Endothelial cell of hepatic sinusoid (primary cell): Measurements from ENCODE around the gene CCDC51.
"Not testable (repeated sequence)": the region's sequence is repeated elsewhere in the genome, so short reads cannot be mapped to it uniquely, and the experiment has no call there.

Source experiments
- in situ Hi-C: cut with HindIII; loops from 2 replicates; pipeline ENCODE4 v1.10.0; 2017; ENCODE audit warnings: low sequenced_read_pairs

Gene CCDC51

DNA sequence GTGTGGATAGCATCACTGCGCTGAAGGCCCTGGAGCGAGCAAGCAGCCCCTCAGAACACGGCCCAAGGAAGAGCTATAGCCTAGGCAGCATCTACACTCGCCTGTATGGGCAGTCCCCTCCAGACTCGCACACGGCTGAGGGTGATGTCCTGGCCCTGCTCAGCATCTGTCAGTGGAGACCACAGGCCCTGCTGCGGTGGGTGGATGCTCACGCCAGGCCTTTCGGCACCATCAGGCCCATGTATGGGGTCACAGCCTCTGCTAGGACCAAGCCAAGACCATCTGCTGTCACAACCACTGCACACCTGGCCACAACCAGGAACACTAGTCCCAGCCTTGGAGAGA, 27.2 kb upstream of the CCDC51 start:
- in situ Hi-C loops, result no loop called here

GRCh38 chr3:48466386-48467109, 26.6 kb upstream of the CCDC51 start:
- in situ Hi-C loops, result no loop called here

- in situ Hi-C loops, result no loop called here
Measured at GRCh38 chr3:48465531-48466378, 25.8 kb upstream of the CCDC51 start.

DNA sequence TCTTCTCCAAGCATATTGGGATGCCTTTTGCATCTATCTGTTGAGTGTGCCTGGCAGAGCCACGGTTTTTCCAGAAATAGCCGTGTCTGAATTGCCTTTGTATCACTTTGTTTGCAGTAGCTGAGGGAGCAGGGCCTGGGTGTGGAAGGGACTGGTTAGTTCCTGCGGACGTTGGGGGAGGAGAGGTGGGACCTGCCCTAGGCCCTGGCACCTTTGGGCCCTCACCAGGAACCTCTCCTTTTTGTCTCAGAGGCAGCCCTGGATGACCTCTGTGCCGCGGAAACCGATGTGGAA, 25.3 kb upstream of the CCDC51 start:
- in situ Hi-C loops, result no loop called here

GRCh38 chr3:48464713-48465221, 24.8 kb upstream of the CCDC51 start:
- in situ Hi-C loops, result no loop called here

DNA sequence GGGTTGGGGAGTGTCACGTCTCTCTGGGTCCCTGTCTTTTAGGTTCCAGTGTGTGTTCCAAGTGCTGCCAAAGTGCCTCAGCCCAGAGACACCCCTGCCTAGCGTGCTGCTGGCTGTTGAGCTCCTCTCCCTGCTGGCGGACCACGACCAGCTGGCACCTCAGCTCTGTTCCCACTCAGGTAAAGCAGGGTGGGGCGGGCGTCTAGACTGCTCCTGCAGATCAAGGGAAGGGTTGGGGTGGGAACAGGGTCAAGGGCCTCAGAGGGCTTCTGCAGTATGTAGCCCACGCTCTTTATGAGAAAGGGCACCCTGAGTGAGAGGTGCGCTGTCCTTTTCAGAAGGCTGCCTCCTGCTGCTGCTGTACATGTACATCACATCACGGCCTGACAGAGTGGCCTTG, 23.8 kb upstream of the CCDC51 start:
- in situ Hi-C loops, result no loop called here

DNA sequence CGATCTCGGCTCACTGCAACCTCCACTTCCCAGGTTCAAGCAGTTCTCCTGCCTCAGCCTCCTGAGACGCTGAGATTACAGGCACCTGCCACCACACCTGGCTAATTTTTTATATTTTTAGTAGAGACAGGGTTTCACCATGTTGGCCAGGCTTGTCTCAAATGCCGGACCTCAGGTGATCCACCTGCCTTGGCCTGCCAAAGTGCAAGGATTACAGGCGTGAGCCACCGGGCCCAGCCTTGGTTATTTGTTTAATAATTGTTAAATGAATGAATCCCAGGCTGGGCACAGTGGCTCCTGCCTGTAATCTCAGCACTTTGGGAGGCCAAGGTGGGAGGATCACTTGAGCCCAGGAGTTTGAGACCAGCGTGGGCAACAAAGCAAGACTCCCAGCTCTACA, 21.8 kb upstream of the CCDC51 start:
- in situ Hi-C loops, result not testable (repeated sequence)

GRCh38 chr3:48460517-48460902, 20.6 kb upstream of the CCDC51 start:
- in situ Hi-C loops, result no loop called here

DNA sequence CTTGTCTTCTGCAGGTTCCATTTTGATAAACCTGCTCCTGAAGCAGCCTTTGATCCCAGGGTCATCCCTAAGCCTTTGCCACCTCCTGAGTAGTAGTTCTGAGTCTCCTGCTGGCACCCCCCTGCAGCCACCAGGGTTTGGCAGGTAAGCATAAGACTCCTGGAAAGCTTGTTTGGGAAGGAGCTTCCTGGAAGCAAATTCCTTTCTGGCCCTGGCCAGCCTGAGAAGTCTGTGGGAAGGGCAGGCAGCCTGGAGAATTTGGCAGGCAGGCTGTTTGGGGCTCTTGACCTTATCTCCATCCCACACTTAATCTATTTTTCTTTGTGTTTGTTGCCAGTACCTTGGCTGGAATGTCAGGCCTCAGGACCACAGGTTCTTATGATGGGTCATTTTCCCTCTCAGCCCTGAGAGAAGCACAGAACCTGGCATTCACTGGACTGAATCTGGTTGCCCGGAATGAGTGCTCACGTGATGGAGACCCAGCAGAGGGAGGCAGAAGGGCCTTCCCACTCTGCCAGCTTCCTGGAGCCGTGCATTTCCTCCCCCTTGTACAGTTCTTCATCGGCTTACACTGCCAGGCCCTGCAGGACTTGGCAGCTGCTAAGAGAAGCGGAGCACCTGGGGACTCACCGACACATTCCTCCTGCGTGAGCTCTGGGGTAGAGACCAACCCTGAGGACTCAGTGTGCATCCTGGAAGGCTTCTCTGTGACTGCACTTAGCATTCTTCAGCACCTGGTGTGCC, 20.0 kb upstream of the CCDC51 start:
- in situ Hi-C loops, result loop anchor here (5.0 kb wide), 1 partner anchor 62 kb away; no protein-coding TSS in a partner anchor

- in situ Hi-C loops, result loop anchor here (5.0 kb wide), 1 partner anchor 63 kb away; no protein-coding TSS in a partner anchor
Measured at GRCh38 chr3:48459331-48459730, 19.4 kb upstream of the CCDC51 start.

GRCh38 chr3:48456456-48456855, 16.5 kb upstream of the CCDC51 start:
- in situ Hi-C loops, result loop anchor here (5.0 kb wide), 1 partner anchor 66 kb away; no protein-coding TSS in a partner anchor

- in situ Hi-C loops, result no loop called here
Measured at GRCh38 chr3:48451270-48451669, 11.4 kb upstream of the CCDC51 start.

GRCh38 chr3:48446425-48447193, 6.7 kb upstream of the CCDC51 start, which contains the start of gene ATRIP:
Gene ATRIP (plus strand): TSS chr3:48446737. CDS start chr3:48446846, 109 bp downstream.
- in situ Hi-C loops, result loop anchor here (5.0 kb wide), 1 partner anchor 49 kb away; no protein-coding TSS in a partner anchor

DNA sequence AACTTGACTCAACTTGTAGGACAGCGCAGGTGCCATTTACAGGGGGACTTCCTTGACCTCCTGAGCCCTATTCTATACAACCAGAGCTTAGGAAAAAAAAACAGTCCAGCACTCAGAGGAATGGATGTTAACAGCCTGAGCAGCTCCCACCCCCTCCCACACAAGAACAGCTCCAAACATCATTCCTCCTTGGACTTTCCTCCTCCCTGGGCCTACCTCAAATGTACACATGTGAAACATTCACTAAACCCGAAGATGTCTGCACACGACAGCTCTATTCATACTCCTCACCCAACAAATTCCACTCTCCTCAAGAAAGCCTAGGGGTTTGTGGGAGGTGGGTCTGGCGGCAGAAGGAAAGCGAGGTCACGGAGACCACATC, 6.1 kb upstream of the CCDC51 start:
- in situ Hi-C loops, result loop anchor here (5.0 kb wide), 1 partner anchor 49 kb away; no protein-coding TSS in a partner anchor

DNA sequence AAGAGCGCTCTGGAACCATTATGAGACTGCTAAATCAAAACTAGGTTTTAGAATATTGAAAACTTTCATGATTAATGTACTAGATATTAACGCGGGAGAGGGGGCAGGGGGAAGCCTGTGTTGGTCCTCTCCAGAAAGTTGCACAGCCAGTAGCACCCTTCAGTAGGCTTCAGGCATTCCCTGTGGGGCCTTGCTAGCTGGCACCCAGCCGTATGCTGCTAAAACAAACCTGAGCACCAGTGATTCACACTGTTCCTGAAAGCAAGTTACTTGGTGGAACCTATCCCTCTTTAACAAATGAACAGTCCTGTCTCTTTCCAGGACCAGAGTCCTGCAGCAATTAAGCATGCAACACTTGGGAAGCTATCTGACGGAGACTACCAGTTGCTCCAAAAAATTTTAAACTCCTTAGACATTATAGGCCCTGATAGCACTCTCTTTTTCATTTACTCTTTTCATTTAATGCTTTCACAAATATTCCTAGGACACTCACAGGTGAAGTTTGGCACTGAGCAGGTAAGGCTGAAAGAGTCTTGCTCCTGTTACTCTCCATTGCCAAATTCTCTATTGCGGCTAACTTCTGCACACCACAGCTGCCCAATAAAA, 5.5 kb upstream of the CCDC51 start:
- in situ Hi-C loops, result loop anchor here (5.0 kb wide), 1 partner anchor 48 kb away; no protein-coding TSS in a partner anchor

DNA sequence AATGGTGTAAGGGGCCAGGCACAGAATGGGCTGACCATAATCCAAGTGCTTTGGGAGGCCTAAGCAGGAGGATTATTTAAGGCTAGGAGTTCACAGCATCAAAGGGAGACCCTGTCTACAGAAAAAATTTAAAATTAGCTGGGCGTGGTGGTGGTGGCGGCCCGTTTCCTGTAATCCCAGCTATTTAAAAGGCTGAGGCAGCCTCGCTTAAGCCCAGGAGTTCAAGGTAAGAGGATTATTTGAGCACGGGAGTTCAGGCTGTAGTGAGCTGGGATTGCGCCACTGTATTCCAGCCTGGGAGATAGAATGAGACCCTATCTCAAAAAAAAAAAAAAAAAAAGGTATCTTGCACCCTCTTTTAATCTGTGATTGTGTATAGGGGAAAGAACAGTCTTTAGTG, 2.0 kb upstream of the CCDC51 start:
- in situ Hi-C loops, result no loop called here

DNA sequence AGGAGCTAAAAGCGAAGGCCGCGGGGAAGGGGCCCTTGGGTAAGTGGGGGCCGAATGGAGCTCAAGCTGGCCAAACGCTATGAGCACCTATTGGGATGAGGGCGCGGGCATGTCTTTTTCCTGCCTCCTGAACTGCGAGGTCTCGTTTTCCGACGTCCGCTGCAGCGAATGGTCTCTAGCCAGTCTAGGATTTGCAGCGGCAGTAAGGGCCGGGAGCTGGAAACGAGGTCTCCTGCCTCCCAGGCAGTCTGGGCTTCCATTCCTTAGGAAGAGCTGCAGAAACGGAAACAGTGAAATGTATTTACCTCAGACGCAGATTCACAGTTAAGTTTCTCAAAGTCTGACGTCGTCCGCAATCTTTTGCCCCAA, 655 bp upstream of the CCDC51 start:
- in situ Hi-C loops, result no loop called here

DNA sequence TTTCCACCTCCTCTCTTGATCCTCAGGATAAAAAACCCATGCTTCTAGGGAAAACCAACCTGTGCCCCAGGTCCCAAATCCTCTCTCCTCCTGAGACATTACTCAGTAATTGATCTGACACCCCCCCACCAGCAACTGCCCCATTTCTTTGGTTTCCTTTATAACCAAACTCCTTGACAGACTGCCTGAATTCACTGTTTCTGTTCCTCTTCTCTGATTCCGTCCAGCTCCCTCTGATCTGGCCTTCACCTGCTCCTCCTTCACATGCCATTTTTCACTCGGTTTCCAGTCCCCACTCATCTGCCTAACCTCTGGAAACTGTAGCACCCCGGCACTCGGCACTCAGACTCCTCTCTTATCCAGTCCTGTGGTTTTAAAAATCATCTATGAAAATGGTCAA, 2.1 kb downstream of the CCDC51 start:
- in situ Hi-C loops, result loop anchor here (10.0 kb wide), 1 partner anchor 213 kb away; the partner anchor contains the start of gene CAMP

DNA sequence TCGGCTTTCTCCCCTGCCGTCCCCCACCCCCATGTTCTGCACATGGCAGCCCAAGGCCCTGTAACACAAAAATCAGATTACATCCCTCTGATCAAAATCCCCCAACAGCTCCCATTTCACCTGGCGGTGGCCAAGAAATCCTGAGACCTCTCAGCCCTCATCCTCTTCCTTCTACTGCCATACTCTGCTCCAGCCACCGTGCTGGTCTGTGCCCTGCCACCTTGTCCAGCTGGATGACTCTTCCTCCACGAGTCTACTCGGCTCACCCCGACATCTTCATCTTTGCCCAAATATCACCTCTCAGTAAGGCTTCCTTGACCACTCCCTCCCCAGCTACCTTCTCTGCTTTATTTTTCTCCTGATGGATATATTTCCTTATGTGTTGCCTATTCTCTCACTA, 3.1 kb downstream of the CCDC51 start:
- in situ Hi-C loops, result loop anchor here (10.0 kb wide), 1 partner anchor 212 kb away; the partner anchor contains the start of gene CAMP

DNA sequence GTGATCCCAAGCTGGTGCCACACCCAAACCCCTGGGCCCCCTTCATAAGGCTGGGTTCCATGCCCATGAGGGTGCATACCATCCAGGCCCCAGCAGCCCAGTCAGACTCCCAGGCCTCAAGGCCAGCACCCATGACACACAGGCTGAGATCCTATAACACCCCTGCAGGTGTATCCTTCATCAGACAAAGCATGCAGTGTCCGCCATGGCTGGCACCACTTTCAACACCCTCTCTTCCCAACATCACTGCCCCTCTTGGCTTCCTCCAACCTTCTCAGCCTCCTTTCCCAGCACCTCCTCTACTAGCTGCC, 3.5 kb downstream of the CCDC51 start:
- in situ Hi-C loops, result loop anchor here (10.0 kb wide), 1 partner anchor 212 kb away; the partner anchor contains the start of gene CAMP
